ENCODE results near the gene EDEM3.

GRCh38 chr1:184753117-184753516 is 1.5 kb downstream of the EDEM3 start:
- TF ChIP-seq CTCF (IDR thresholded peaks at IDR 0.05) (no peak), EZH2 (IDR thresholded peaks at IDR 0.05; ENCODE audit: borderline replicate concordance, insufficient read depth, low read depth, low read length, poor library complexity, severe bottlenecking) (no peak)
